ENCODE results near the gene PPM1E. TPM values are rescaled to one million over a fixed set of nuclear protein-coding genes. Genes with fewer than 3 reads are reported as not detected.
"Not testable (repeated sequence)": the region's sequence is repeated elsewhere in the genome, so short reads cannot be mapped to it uniquely, and the experiment has no call there.

PPM1E gene
- total RNA-seq, 3 donors from 2014 or later = under 0.01 to 0.44 (median 0.16) TPM

DNA sequence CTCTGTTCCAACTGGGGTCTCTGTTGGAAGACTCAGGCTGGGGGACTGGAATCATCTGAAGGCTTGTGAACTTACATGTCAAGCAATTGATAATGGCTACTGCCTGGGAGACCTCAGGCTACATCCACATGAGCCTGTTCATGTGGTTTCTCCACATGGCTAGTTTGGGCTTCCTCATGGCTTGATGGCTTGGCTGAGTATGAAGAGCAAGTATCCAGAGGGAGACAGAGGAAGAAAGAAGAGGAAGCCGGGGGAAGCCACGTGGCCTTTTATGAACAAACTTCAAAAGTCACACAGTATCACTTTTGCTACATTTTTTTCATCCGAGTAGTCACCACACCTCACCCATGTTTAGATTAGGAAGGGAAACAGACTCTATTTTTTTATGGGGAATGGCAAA, 192.2 kb downstream of the PPM1E start:
- no peaks in the 10 kb centered on the region for H3K27me3 ChIP-seq
- intact Hi-C loops (cut with DNase I; ENCODE audit: low total_unique reads) = no loop called here
- no peak overlapping the region for H3K4me3 ChIP-seq
- H3K4me1 ChIP-seq = no peaks in the 10 kb centered on the region
- no peak for TF ChIP-seq POLR2A (IDR thresholded peaks at IDR 0.05)
- no peak for TF ChIP-seq POLR2AphosphoS5 (IDR thresholded peaks at IDR 0.05)
- TF ChIP-seq, protein P1, sequence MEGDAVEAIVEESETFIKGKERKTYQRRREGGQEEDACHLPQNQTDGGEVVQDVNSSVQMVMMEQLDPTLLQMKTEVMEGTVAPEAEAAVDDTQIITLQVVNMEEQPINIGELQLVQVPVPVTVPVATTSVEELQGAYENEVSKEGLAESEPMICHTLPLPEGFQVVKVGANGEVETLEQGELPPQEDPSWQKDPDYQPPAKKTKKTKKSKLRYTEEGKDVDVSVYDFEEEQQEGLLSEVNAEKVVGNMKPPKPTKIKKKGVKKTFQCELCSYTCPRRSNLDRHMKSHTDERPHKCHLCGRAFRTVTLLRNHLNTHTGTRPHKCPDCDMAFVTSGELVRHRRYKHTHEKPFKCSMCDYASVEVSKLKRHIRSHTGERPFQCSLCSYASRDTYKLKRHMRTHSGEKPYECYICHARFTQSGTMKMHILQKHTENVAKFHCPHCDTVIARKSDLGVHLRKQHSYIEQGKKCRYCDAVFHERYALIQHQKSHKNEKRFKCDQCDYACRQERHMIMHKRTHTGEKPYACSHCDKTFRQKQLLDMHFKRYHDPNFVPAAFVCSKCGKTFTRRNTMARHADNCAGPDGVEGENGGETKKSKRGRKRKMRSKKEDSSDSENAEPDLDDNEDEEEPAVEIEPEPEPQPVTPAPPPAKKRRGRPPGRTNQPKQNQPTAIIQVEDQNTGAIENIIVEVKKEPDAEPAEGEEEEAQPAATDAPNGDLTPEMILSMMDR (IDR thresholded peaks at IDR 0.05) = no peak
- peaks cover 20 to 21% of the 10 kb centered on the region in 2 donors for H3K9me3 ChIP-seq
- DNase-seq (ENCODE audit: low spot score in 2 of 2) = no peak
- no peaks in the 10 kb centered on the region for H3K36me3 ChIP-seq
- no peak overlapping the region for H3K27ac ChIP-seq

DNA sequence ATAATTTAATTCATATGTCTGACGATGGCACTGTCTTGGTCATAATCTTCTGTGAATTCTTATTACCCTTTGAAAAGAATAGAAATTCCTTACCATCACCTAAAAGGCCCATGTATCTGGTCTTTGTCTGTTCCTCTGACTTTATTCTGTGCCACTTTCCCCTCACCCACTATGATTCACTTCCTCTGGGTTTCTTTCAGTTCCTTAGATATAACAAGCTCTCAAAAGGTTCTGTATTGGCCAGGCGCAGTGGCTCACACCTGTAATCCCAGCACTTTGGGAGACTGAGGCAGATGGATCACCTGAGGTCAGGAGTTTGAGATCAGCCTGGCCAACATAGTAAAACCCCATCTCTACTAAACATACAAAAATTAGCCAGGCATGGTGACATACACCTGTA, 198.7 kb downstream of the PPM1E start:
- intact Hi-C loops (cut with DNase I; ENCODE audit: low total_unique reads) = loop anchor here (5.0 kb wide), 1 partner anchor 447 kb away; no protein-coding TSS in a partner anchor
- H3K36me3 ChIP-seq; DNase-seq (ENCODE audit: low spot score in 2 of 2); H3K4me3 ChIP-seq; H3K27ac ChIP-seq; H3K27me3 ChIP-seq; H3K4me1 ChIP-seq: not testable (repeated sequence)
- peaks cover 20 to 21% of the 10 kb centered on the region in 2 donors for H3K9me3 ChIP-seq

DNA sequence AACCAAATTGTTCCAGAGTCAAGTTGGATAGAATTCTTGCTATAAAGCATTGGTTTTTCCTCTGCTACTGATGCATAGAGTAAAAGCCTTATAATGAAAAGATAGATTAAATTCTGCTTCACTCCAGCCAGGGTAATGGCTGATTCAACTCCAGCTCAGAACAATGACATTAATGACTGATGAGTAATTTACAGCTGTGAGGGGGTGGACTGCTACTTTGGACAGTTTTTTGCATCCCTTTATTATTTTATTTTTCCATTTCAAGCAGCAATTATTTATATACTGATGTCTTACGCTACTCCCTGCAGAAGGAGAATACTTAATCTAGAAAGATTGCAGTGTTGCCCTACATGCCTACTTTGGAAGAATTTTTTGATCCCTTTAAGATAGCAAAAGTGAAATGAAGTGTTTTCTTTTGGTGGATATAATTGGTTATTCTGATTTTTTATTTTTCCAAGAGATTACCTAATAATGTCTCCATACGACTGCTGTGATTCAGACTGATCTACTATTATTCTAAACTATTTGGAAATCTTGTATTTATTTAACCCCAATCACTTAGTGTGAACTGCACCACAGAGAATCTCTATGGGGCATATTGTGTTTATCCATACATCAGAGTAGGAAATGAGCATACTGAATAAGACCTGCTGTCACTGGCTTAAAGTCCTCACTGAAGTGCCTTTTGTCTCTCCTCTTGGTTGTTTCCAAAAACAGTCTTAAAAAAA, 201.5 kb downstream of the PPM1E start:
- peaks cover 0 to 4% of the 10 kb centered on the region in 2 donors for H3K9me3 ChIP-seq
- H3K4me1 ChIP-seq = peaks cover 0 to 3% of the 10 kb centered on the region in 2 donors
- H3K4me3 ChIP-seq = no peak overlapping the region
- no peaks in the 10 kb centered on the region for H3K27me3 ChIP-seq
- intact Hi-C loops (cut with DNase I; ENCODE audit: low total_unique reads) = no loop called here
- no peak for DNase-seq (ENCODE audit: low spot score in 2 of 2)
- no peak overlapping the region for H3K27ac ChIP-seq
- H3K36me3 ChIP-seq = no peaks in the 10 kb centered on the region
- TF ChIP-seq POLR2AphosphoS5 (IDR thresholded peaks at IDR 0.05) (no peak), POLR2A (IDR thresholded peaks at IDR 0.05) (no peak)
- TF ChIP-seq, protein P1 (IDR thresholded peaks at IDR 0.05) = no peak

DNA sequence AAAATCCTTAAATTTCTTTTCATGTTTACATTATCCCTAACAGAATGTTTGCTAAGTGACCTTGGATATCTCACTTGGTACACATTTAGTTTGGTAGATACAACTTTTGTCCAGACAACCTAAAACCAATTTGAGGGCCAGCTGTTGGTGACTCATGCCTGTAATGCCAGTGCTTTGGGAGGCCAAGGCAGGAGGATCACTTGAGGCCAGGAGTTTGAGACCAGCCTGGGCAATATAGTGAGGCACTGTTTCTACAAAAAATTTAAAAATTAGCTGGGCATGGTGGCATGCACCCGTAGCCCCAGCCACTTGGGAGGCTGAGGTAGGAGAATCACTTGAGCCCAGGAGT, 202.0 kb downstream of the PPM1E start:
- DNase-seq (ENCODE audit: low spot score in 2 of 2); H3K27ac ChIP-seq; H3K27me3 ChIP-seq; H3K36me3 ChIP-seq; H3K9me3 ChIP-seq; H3K4me3 ChIP-seq; intact Hi-C loops (cut with DNase I; ENCODE audit: low total_unique reads); H3K4me1 ChIP-seq: not testable (repeated sequence)

DNA sequence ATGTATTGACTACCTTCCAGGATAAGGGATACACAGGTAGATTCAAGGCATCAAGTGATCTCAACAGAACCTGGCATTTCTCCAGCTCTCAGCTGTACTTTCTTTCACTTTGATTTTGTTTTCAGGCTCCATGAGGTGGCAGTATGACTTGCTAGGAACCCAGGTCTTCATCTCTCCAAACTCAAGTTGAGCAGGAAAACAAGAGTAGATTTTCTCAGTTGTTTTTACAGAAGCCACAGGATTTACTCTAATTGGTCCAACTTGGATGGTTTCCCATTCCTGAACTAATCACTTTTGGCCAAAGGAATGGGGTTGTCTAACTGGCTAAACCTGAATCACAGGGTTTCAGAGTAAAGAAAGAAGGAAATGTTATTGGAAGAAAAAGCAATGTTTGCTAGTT, 204.4 kb downstream of the PPM1E start:
- no peak overlapping the region for H3K4me3 ChIP-seq
- H3K27ac ChIP-seq = peak overlapping the region in 1 of 2 donors; percentile 52
- peaks cover 0 to 3% of the 10 kb centered on the region in 2 donors for H3K4me1 ChIP-seq
- TF ChIP-seq POLR2A (IDR thresholded peaks at IDR 0.05) (no peak), POLR2AphosphoS5 (IDR thresholded peaks at IDR 0.05) (no peak)
- TF ChIP-seq, protein P1 (IDR thresholded peaks at IDR 0.05) = peak in 2 of 3 donors; percentile 20 to 34
- DNase-seq (ENCODE audit: low spot score in 2 of 2) = no peak
- intact Hi-C loops (cut with DNase I; ENCODE audit: low total_unique reads) = no loop called here
- no peaks in the 10 kb centered on the region for H3K36me3 ChIP-seq
- no peaks in the 10 kb centered on the region for H3K27me3 ChIP-seq
- no peaks in the 10 kb centered on the region for H3K9me3 ChIP-seq

DNA sequence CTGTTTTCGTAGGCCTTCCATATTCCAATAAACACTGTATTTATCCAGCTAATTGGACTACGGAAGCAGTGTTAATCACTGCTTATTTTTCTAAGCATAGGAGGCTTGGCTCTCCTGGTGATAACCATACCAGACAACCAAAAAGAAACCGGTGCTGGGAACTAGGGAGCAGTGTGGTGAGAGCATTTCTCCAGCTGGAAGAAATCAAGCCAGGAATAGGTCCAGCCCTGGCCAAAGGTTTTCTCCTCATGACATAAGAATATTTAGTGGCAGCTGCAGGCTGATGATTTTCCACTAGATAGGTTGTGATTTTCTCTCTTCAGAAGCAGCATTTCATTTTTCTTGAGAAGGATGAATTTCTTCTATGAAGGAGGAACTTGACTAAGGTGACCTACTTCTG, 209.6 kb downstream of the PPM1E start:
- intact Hi-C loops (cut with DNase I; ENCODE audit: low total_unique reads) = no loop called here

More for the DNA sequence above, 209.6 kb downstream of the PPM1E start:
- TF ChIP-seq, protein P1 (IDR thresholded peaks at IDR 0.05) = no peak
- TF ChIP-seq POLR2AphosphoS5 (IDR thresholded peaks at IDR 0.05) = no peak
- no peak for TF ChIP-seq POLR2A (IDR thresholded peaks at IDR 0.05)
- peaks cover 0 to 2% of the 10 kb centered on the region in 2 donors for H3K4me1 ChIP-seq
- no peaks in the 10 kb centered on the region for H3K36me3 ChIP-seq
- H3K27ac ChIP-seq = no peak overlapping the region
- H3K9me3 ChIP-seq = no peaks in the 10 kb centered on the region
- no peak for DNase-seq (ENCODE audit: low spot score in 2 of 2)
- H3K4me3 ChIP-seq = no peak overlapping the region
- H3K27me3 ChIP-seq = no peaks in the 10 kb centered on the region

Measured in breast epithelium (tissue), 4 donors.